ENCODE data around the gene RITA1. TPM values are rescaled to one million over a fixed set of nuclear protein-coding genes. Genes with fewer than 3 reads are reported as not detected.

RITA1 gene
- total and polyA plus RNA-seq, 10 of the 15 experiments (the other 5 are each of a cell fraction or from before 2014, with no cell fraction given) = 2.3 to 39.9 (median 24.8) TPM

- TF ChIP-seq ZBTB33 (IDR thresholded peaks at IDR 0.05) = no peak
- TF ChIP-seq NR2F1 (conservative IDR thresholded peaks at IDR 0.05) = peak; percentile 72; the same call in 1 of the 2 replicates
- no peak for TF ChIP-seq YY1 (IDR thresholded peaks at IDR 0.05; ENCODE audit: low read depth, low read length)
- TF ChIP-seq POLR2AphosphoS5 (IDR thresholded peaks at IDR 0.05; ENCODE audit: low read length) = no peak
- no peak for TF ChIP-seq SMC3 (IDR thresholded peaks at IDR 0.05; ENCODE audit: borderline replicate concordance, low read length)
- 0 out of 4 replicates have a peak, but pooled peaks of 1 of the 2 experiments have one; percentile 27 for TF ChIP-seq BHLHE40 (IDR thresholded peaks at IDR 0.05; ENCODE audit: borderline replicate concordance in 1 of 2, low read depth in 2 of 2, low read length in 1 of 2)
- peak in 1 of 2 experiments; percentile 59; a peak in 1 of 4 replicates for TF ChIP-seq EP300 (IDR thresholded peaks at IDR 0.05; ENCODE audit: borderline replicate concordance in 1 of 2, control insufficient read depth in 1 of 2, low read depth in 2 of 2, low read length in 2 of 2)
- TF ChIP-seq KAT2A (conservative IDR thresholded peaks at IDR 0.05; ENCODE audit: control insufficient read depth, low read depth, low read length) = no peak
- no peak for TF ChIP-seq ZNF384 (IDR thresholded peaks at IDR 0.05; ENCODE audit: borderline replicate concordance, low read depth, low read length)
- TF ChIP-seq USF2 (IDR thresholded peaks at IDR 0.05; ENCODE audit: borderline replicate concordance, low read depth, low read length) = no peak
- TF ChIP-seq MEF2B (IDR thresholded peaks at IDR 0.05; ENCODE audit: partially characterized antibody, poor library complexity, severe bottlenecking) = peak; percentile 68
- TF ChIP-seq SKIL (IDR thresholded peaks at IDR 0.05; ENCODE audit: low read depth, poor library complexity, severe bottlenecking) = no peak
- peak; percentile 50; the same call in 1 of the 2 replicates for TF ChIP-seq SMARCA5 (IDR thresholded peaks at IDR 0.05)
- TF ChIP-seq EZH2 (IDR thresholded peaks at IDR 0.05; ENCODE audit: borderline replicate concordance, control insufficient read depth, low read depth, low read length) = no peak
- no peak for TF ChIP-seq NKRF (conservative IDR thresholded peaks at IDR 0.05)
- no peak for TF ChIP-seq PML (IDR thresholded peaks at IDR 0.05; ENCODE audit: low read length)
- no peak for TF ChIP-seq IRF4 (IDR thresholded peaks at IDR 0.05; ENCODE audit: low read depth, low read length)
- no peak for TF ChIP-seq CREB1 (IDR thresholded peaks at IDR 0.05; ENCODE audit: low read depth)
- TF ChIP-seq ETV6 (conservative IDR thresholded peaks at IDR 0.05 in 1 of 2, IDR thresholded peaks at IDR 0.05 in 1 of 2; ENCODE audit: borderline replicate concordance in 1 of 2, low read depth in 1 of 2) = no peak
- no peak for TF ChIP-seq CBX3 (IDR thresholded peaks at IDR 0.05; ENCODE audit: borderline replicate concordance, low read depth)
- 0 out of 2 replicates have a peak, but pooled peaks have one; percentile 13 for TF ChIP-seq CREM (IDR thresholded peaks at IDR 0.05; ENCODE audit: low read depth)
- TF ChIP-seq EGR1 (IDR thresholded peaks at IDR 0.05; ENCODE audit: borderline replicate concordance in 1 of 2, low read depth in 2 of 2, low read length in 2 of 2) = no peak
- TF ChIP-seq SUPT20H (IDR thresholded peaks at IDR 0.05; ENCODE audit: borderline replicate concordance, control insufficient read depth, low read depth, low read length) = no peak
Observed at GRCh38 chr12:113173081-113173698, 12.3 kb upstream of the RITA1 start (continued).
